Measurements from ENCODE around the gene GJD4.

GJD4 gene

GRCh38 chr10:35657621-35658020, 52.5 kb downstream of the GJD4 start:
- no peak for DNase-seq (ENCODE audit: low read depth in 2 of 2)
